GM23338 (cell line): Measurements from ENCODE around the gene DDX24. TPM values are rescaled to one million over a fixed set of nuclear protein-coding genes. Genes with fewer than 3 reads are reported as not detected.

Experiments used
- ATAC-seq: fragments of 200-7000 bp; cut with Tn5 transposase; 3 replicates; pipeline ENCODE4 v1.9.1; 2020
- DNase-seq: peaks from one replicate; pipeline ENCODE4 v3.0.0-alpha.2; 2015; ENCODE audit warnings: low spot score
- H2AFZ ChIP-seq: fragments of 200-600 bp; sonication (generic); 2 replicates; pipeline ENCODE4 v1.8.0; 2016; ENCODE audit warnings: antibody characterized with exemption, mild to moderate bottlenecking, moderate library complexity
- H3F3A ChIP-seq: fragments of 200-600 bp; sonication (generic); replicated peaks from 2 replicates; pipeline ENCODE4 v1.8.0; 2017; ENCODE audit warnings: antibody characterized with exemption, mixed run types, low read depth
- H3K27ac ChIP-seq: fragments of 200-600 bp; sonication (generic); 2 replicates; pipeline ENCODE4 v1.6.1; 2016; ENCODE audit warnings: low read depth
- H3K27me3 ChIP-seq: fragments of 200-600 bp; sonication (generic); 2 replicates; pipeline ENCODE4 v1.8.0; 2016; ENCODE audit warnings: mild to moderate bottlenecking, mixed run types, moderate library complexity; ENCODE audit not compliant: insufficient read depth
- H3K36me3 ChIP-seq: fragments of 200-600 bp; sonication (generic); 2 replicates; pipeline ENCODE4 v1.8.0; 2016; ENCODE audit warnings: mild to moderate bottlenecking; ENCODE audit not compliant: insufficient read depth
- H3K4me1 ChIP-seq: fragments of 200-600 bp; sonication (generic); 2 replicates; pipeline ENCODE4 v1.8.0; 2016; ENCODE audit warnings: mild to moderate bottlenecking, moderate library complexity; ENCODE audit not compliant: insufficient read depth
- H3K4me2 ChIP-seq: fragments of 200-600 bp; sonication (generic); 2 replicates; pipeline ENCODE4 v1.7.1; 2017; ENCODE audit warnings: mixed run types
- H3K4me3 ChIP-seq: fragments of 200-600 bp; sonication (generic); 2 replicates; pipeline ENCODE4 v1.6.1; 2016; ENCODE audit warnings: mixed run types
- H3K79me2 ChIP-seq: fragments of 200-600 bp; sonication (generic); replicated peaks from 2 replicates; pipeline ENCODE4 v1.8.0; 2017; ENCODE audit warnings: mild to moderate bottlenecking; ENCODE audit not compliant: insufficient read depth
- H3K9me2 ChIP-seq: fragments of 200-600 bp; sonication (generic); 2 replicates; pipeline ENCODE4 v1.8.0; 2017; ENCODE audit not compliant: insufficient read depth
- H4K20me1 ChIP-seq: fragments of 200-600 bp; sonication (generic); replicated peaks from 2 replicates; pipeline ENCODE4 v1.8.0; 2017; ENCODE audit warnings: mild to moderate bottlenecking; ENCODE audit not compliant: insufficient read depth
- H3K27ac Mint-ChIP-seq: 2 replicates; pipeline ENCODE4 v1.8.0; 2020; ENCODE audit warnings: inconsistent platforms, mild to moderate bottlenecking, moderate library complexity, mixed read lengths
- H3K27me3 Mint-ChIP-seq: 3 replicates; pipeline ENCODE4 v1.8.0; 2022; ENCODE audit warnings: low read depth, mild to moderate bottlenecking, moderate library complexity, mixed read lengths, inconsistent platforms; ENCODE audit not compliant: insufficient read depth, poor library complexity
- H3K36me3 Mint-ChIP-seq: 3 replicates; pipeline ENCODE4 v1.8.0; 2021; ENCODE audit warnings: low read depth, mild to moderate bottlenecking, inconsistent platforms, moderate library complexity, mixed read lengths
- H3K4me1 Mint-ChIP-seq: 3 replicates; pipeline ENCODE4 v1.8.0; 2020; ENCODE audit warnings: mild to moderate bottlenecking, inconsistent platforms, mixed read lengths
- H3K4me3 Mint-ChIP-seq: 3 replicates; pipeline ENCODE4 v1.8.0; 2021; ENCODE audit warnings: moderate library complexity, mild to moderate bottlenecking, inconsistent platforms, mixed read lengths
- H3K9me3 Mint-ChIP-seq: 3 replicates; pipeline ENCODE4 v1.8.0; 2020; ENCODE audit warnings: moderate library complexity, mild to moderate bottlenecking, inconsistent platforms, mixed read lengths
- CREB1 ChIP-seq: fragments of 250-450 bp; sonication (Bioruptor Pico); IDR thresholded peaks from 2 replicates; pipeline ENCODE4 v1.5.0; 2020; ENCODE audit warnings: low read depth, mild to moderate bottlenecking, moderate library complexity
- CTCF ChIP-seq, 2 experiments: fragments of 200-600 bp in 1 of 2; sonication (generic) in 1 of 2; conservative IDR thresholded peaks; 2 replicates each; pipeline versions ENCODE4 v1.5.1 to v1.6.1; 2016 to 2017; ENCODE audit warnings: antibody characterized with exemption in 2 of 2, low read depth in 2 of 2, mild to moderate bottlenecking in 2 of 2, moderate library complexity in 1 of 2
- ETS1 ChIP-seq: IDR thresholded peaks from 2 replicates; pipeline ENCODE4 v1.6.1; 2016; ENCODE audit warnings: antibody characterized with exemption
- EZH2 ChIP-seq: fragments of 200-600 bp; sonication (generic); IDR thresholded peaks from one replicate; pipeline ENCODE4 v1.8.0; 2017; ENCODE audit warnings: antibody characterized with exemption, mild to moderate bottlenecking, low read depth; ENCODE audit not compliant: unreplicated experiment
- NANOG ChIP-seq: IDR thresholded peaks from 2 replicates; pipeline ENCODE4 v1.6.1; 2016; ENCODE audit warnings: antibody characterized with exemption, borderline replicate concordance
- REST ChIP-seq: IDR thresholded peaks from one replicate; pipeline ENCODE4 v1.6.1; 2018; ENCODE audit warnings: antibody characterized with exemption; ENCODE audit not compliant: unreplicated experiment
- STAT1 ChIP-seq: IDR thresholded peaks from one replicate; pipeline ENCODE4 v1.6.1; 2016; ENCODE audit warnings: antibody characterized with exemption; ENCODE audit not compliant: unreplicated experiment
- ZNF114 ChIP-seq: fragments of 250-450 bp; sonication (Bioruptor Pico); IDR thresholded peaks from 2 replicates; pipeline ENCODE4 v1.5.0; 2020; ENCODE audit warnings: mild to moderate bottlenecking, moderate library complexity
- ZNF331 ChIP-seq: fragments of 250-450 bp; sonication (Bioruptor Pico); IDR thresholded peaks from 2 replicates; pipeline ENCODE4 v1.5.0; 2020; ENCODE audit warnings: low read depth, mild to moderate bottlenecking, moderate library complexity
- polyA plus RNA-seq: library from polyadenylated mRNA; unstranded; fragments of >200 nt; fragmentation: Nextera tagmentation; extraction: Ambion mirVana; gene quantifications from 2 replicates; pipeline ENCODE4 v1.2.1, GENCODE V29; 2016
- total RNA-seq: library from RNA; depleted of rRNA; stranded (reverse); fragments of >200 nt; shearing (Covaris generic); gene quantifications from 2 replicates; pipeline ENCODE4 v1.2.3, GENCODE V29; 2014

The DDX24 gene
- total and polyA plus RNA-seq, 2 experiments from 2014 or later = 150 to 265 TPM

GRCh38 chr14:94066089-94066676, 14.8 kb downstream of the DDX24 start:
- TF ChIP-seq ZNF114 (CRISPR knock-in tag) = no peak
- peak; percentile 7 to 20; a peak in 2 of 4 replicates for TF ChIP-seq CTCF (conservative IDR thresholded peaks at IDR 0.05; ENCODE audit: low read depth in 2 of 2)
- no peak for TF ChIP-seq CREB1 (CRISPR knock-in tag)
- no peak for TF ChIP-seq REST
- TF ChIP-seq ZNF331 (CRISPR knock-in tag) = no peak
- TF ChIP-seq STAT1 = no peak
- no peak for TF ChIP-seq EZH2
- DNase-seq (peak; percentile 27), ATAC-seq (peak; percentile 51)
- Histone ChIP-seq H3K4me2 (0 out of 2 replicates have a peak overlapping the region, but pooled peaks have one; percentile 24), H3K4me3 (no peak overlapping the region), H2AFZ (no peak overlapping the region), H3F3A (no peaks in the 10 kb centered on the region), H3K27ac (no peak overlapping the region), H3K36me3 (peaks cover 5% of the 10 kb centered on the region), H4K20me1 (peaks cover 35% of the 10 kb centered on the region), H3K79me2 (peaks cover 90% of the 10 kb centered on the region), H3K27me3 (no peaks in the 10 kb centered on the region), H3K4me1 (peaks cover 22% of the 10 kb centered on the region), H3K9me2 (no peaks in the 10 kb centered on the region; the same call in 1 of the 2 replicates)
- H3K9me3 Mint-ChIP-seq = peaks cover 27% of the 10 kb centered on the region
- peaks cover 41% of the 10 kb centered on the region for H3K36me3 Mint-ChIP-seq
- peaks cover 45% of the 10 kb centered on the region for H3K4me1 Mint-ChIP-seq
- peak overlapping the region; percentile 77 for H3K27ac Mint-ChIP-seq
- H3K4me3 Mint-ChIP-seq = no peak overlapping the region; the same call in 2 of the 3 replicates
- peaks cover 12% of the 10 kb centered on the region for H3K27me3 Mint-ChIP-seq

GRCh38 chr14:94062344-94062940, 18.6 kb downstream of the DDX24 start:
- ATAC-seq (peak; percentile 69), DNase-seq (no peak)
- H3K27me3 Mint-ChIP-seq = peaks cover 12% of the 10 kb centered on the region
- no peaks in the 10 kb centered on the region for H3F3A ChIP-seq
- H3K79me2 ChIP-seq = peaks cover 64% of the 10 kb centered on the region
- H3K4me2 ChIP-seq = no peak overlapping the region
- peaks cover 44% of the 10 kb centered on the region for H3K36me3 Mint-ChIP-seq
- H4K20me1 ChIP-seq = peaks cover 29% of the 10 kb centered on the region; the same call in 1 of the 2 replicates
- H3K4me1 Mint-ChIP-seq = peaks cover 42% of the 10 kb centered on the region
- H3K27ac ChIP-seq = no peak overlapping the region
- H3K4me3 Mint-ChIP-seq = no peak overlapping the region
- H3K36me3 ChIP-seq = peaks cover 19% of the 10 kb centered on the region
- H3K27ac Mint-ChIP-seq = peak overlapping the region; percentile 71
- H2AFZ ChIP-seq = no peak overlapping the region
- no peak overlapping the region for H3K4me3 ChIP-seq
- H3K9me3 Mint-ChIP-seq = no peaks in the 10 kb centered on the region; the same call in 2 of the 3 replicates
- H3K9me2 ChIP-seq = no peaks in the 10 kb centered on the region; the same call in 1 of the 2 replicates
- H3K4me1 ChIP-seq = peaks cover 18% of the 10 kb centered on the region
- no peaks in the 10 kb centered on the region for H3K27me3 ChIP-seq
- TF ChIP-seq ZNF114 (CRISPR knock-in tag) = no peak
- TF ChIP-seq NANOG = no peak
- TF ChIP-seq STAT1 = no peak
- no peak for TF ChIP-seq ETS1
- TF ChIP-seq CREB1 (CRISPR knock-in tag) = no peak
